AG04449 (cell line): ENCODE measurements around the gene DST.

Experiments
- CTCF ChIA-PET: fragments of 350-600 bp; formaldehyde crosslinking; extraction: SDS; loops from one replicate; lab custom pipeline; 2021; ENCODE audit warnings: antibody characterized with exemption; lab: Yijun Ruan, JAX
- POLR2A ChIA-PET: fragments of 400-600, 350-600 bp; formaldehyde crosslinking; extraction: SDS; loops from one replicate; lab custom pipeline; 2020; ENCODE audit warnings: antibody characterized with exemption, inconsistent platforms; lab: Yijun Ruan, JAX
- DNase-seq: peaks from one replicate; pipeline ENCODE4 v3.0.0-alpha.2; 2010; ENCODE audit warnings: low read depth, low spot score
- H3K4me3 ChIP-seq: 2 replicates; pipeline ENCODE4 v1.5.1; 2011; ENCODE audit warnings: low read depth, mild to moderate bottlenecking, control low read depth, low read length
- CTCF ChIP-seq: IDR thresholded peaks from one replicate; pipeline ENCODE4 v1.5.1; 2011; ENCODE audit warnings: mild to moderate bottlenecking, moderate library complexity, low read length, control low read depth, inconsistent platforms; ENCODE audit not compliant: insufficient read depth; ENCODE audit errors: missing control alignments

DST gene

GRCh38 chr6:56689114-56689513, 46.4 kb upstream of the DST start:
- TF ChIP-seq CTCF: no peak
- H3K4me3 ChIP-seq: no peak overlapping the region
- CTCF ChIA-PET: interaction anchor here (0.9 to 5.6 kb wide), 8 partner anchors 8 to 51 kb away, joined by 3 to 31 read pairs (median 4); partner anchors contain the start of gene DST
- POLR2A ChIA-PET: interaction anchor here (0.6 kb wide), 1 partner anchor 58 kb away, joined by 3 read pairs; no protein-coding TSS in a partner anchor
- DNase-seq: no peak

- no peak for TF ChIP-seq CTCF
Observed at GRCh38 chr6:56688521-56688920, 45.8 kb upstream of the DST start.

GRCh38 chr6:56687551-56687950, 44.9 kb upstream of the DST start:
- ChIA-PET POLR2A (no interaction called here), CTCF (interaction anchor here (1.0 to 3.2 kb wide), 4 partner anchors 12 to 156 kb away, joined by 3 to 14 read pairs (median 4); no protein-coding TSS in a partner anchor)
- TF ChIP-seq CTCF: no peak
- H3K4me3 ChIP-seq: no peak overlapping the region
- no peak for DNase-seq

More at GRCh38 chr6:56688521-56688920, 45.8 kb upstream of the DST start:
- no peak for DNase-seq
- no peak overlapping the region for H3K4me3 ChIP-seq
- ChIA-PET CTCF (interaction anchor here (0.9 to 3.2 kb wide), 7 partner anchors 9 to 155 kb away, joined by 3 to 14 read pairs (median 3); no protein-coding TSS in a partner anchor), POLR2A (interaction anchor here (0.6 kb wide), 1 partner anchor 58 kb away, joined by 3 read pairs; no protein-coding TSS in a partner anchor)

- no peak overlapping the region for H3K4me3 ChIP-seq
- no peak for TF ChIP-seq CTCF
- DNase-seq: no peak
- ChIA-PET CTCF (interaction anchor here (1.0 to 3.2 kb wide), 4 partner anchors 13 to 77 kb away, joined by 3 to 14 read pairs (median 4); no protein-coding TSS in a partner anchor), POLR2A (no interaction called here)
Observed at GRCh38 chr6:56686429-56686828, 43.7 kb upstream of the DST start.

GRCh38 chr6:56685994-56686393, 43.3 kb upstream of the DST start:
- no peak for TF ChIP-seq CTCF
- H3K4me3 ChIP-seq: no peak overlapping the region
- ChIA-PET CTCF (interaction anchor here (0.8 to 3.2 kb wide), 5 partner anchors 10 to 78 kb away, joined by 3 to 14 read pairs (median 3); no protein-coding TSS in a partner anchor), POLR2A (no interaction called here)
- no peak for DNase-seq

- H3K4me3 ChIP-seq: no peak overlapping the region
- no peak for TF ChIP-seq CTCF
- ChIA-PET POLR2A (interaction anchor here (1.7 kb wide), 1 partner anchor 7 kb away, joined by 9 read pairs; no protein-coding TSS in a partner anchor), CTCF (interaction anchor here (0.7 to 1.0 kb wide), 4 partner anchors 9 to 47 kb away, joined by 3 to 4 read pairs (median 3); no protein-coding TSS in a partner anchor)
- DNase-seq: no peak
Observed at GRCh38 chr6:56685102-56685733, 42.5 kb upstream of the DST start.
